Ishikawa (cell line): ENCODE results near the gene TNFSF11.

ENCODE experiments used
- CEBPB ChIP-seq: IDR thresholded peaks from 2 replicates; pipeline ENCODE4 v1.6.1; 2012
- CREB1 ChIP-seq: IDR thresholded peaks from 2 replicates; pipeline ENCODE4 v1.6.1; 2012; ENCODE audit warnings: low read depth
- EGR1 ChIP-seq: IDR thresholded peaks from 2 replicates; pipeline ENCODE4 v1.6.1; 2012
- EP300 ChIP-seq: IDR thresholded peaks from 2 replicates; pipeline ENCODE4 v1.6.1; 2012; ENCODE audit warnings: borderline replicate concordance
- NFIC ChIP-seq: IDR thresholded peaks from 2 replicates; pipeline ENCODE4 v1.6.1; 2012
- RAD21 ChIP-seq: IDR thresholded peaks from 2 replicates; pipeline ENCODE4 v1.6.1; 2012; ENCODE audit warnings: low read depth
- TAF1 ChIP-seq: IDR thresholded peaks from 2 replicates; pipeline ENCODE4 v1.6.1; 2012; ENCODE audit warnings: low read depth, mild to moderate bottlenecking
- TCF12 ChIP-seq: IDR thresholded peaks from 2 replicates; pipeline ENCODE4 v1.6.1; 2012; ENCODE audit warnings: low read depth
- TEAD4 ChIP-seq: IDR thresholded peaks from 2 replicates; pipeline ENCODE4 v1.6.1; 2012
- YY1 ChIP-seq: IDR thresholded peaks from 2 replicates; pipeline ENCODE4 v1.6.1; 2012; ENCODE audit warnings: low read depth
- ZBTB7A ChIP-seq: IDR thresholded peaks from 2 replicates; pipeline ENCODE4 v1.6.1; 2012; ENCODE audit warnings: low read depth
- TF ChIP-seq, protein P1 (sequence below): IDR thresholded peaks from 2 replicates; pipeline ENCODE4 v1.6.1; 2012
- TF ChIP-seq, protein P2 (sequence below): IDR thresholded peaks from 2 replicates; pipeline ENCODE4 v1.6.1; 2012
- TF ChIP-seq, protein P3 (sequence below): IDR thresholded peaks from 2 replicates; pipeline ENCODE4 v1.6.1; 2012; ENCODE audit warnings: low read depth, mild to moderate bottlenecking

DNA sequence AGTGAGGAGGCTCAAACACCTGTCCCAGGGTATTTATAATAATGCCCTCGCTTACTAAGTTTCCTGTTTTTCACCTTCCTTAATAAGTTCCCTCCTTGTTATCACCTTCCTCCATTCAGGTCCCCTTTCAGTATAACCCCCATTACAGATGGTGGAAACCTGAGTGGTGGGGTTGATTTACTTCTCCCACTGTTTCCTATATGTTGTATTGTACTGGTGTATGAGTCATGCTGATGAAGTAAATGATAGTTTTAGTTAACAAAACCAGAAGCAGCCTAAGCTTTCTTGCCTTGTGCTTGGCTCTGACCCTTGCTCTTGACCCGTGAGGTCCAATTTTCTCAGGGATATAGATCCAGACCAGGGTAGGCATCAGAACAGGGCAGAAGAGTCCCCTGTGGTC, 22.3 kb upstream of the TNFSF11 start:
- TF ChIP-seq EGR1 (no peak), RAD21 (no peak), CEBPB (no peak), EP300 (no peak), TEAD4 (no peak), TAF1 (no peak), CREB1 (no peak), YY1 (no peak), TCF12 (no peak), NFIC (no peak), ZBTB7A (no peak)
- TF ChIP-seq, protein P1, sequence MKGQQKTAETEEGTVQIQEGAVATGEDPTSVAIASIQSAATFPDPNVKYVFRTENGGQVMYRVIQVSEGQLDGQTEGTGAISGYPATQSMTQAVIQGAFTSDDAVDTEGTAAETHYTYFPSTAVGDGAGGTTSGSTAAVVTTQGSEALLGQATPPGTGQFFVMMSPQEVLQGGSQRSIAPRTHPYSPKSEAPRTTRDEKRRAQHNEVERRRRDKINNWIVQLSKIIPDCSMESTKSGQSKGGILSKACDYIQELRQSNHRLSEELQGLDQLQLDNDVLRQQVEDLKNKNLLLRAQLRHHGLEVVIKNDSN = no peak
- TF ChIP-seq, protein P2, sequence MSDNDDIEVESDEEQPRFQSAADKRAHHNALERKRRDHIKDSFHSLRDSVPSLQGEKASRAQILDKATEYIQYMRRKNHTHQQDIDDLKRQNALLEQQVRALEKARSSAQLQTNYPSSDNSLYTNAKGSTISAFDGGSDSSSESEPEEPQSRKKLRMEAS = no peak
- TF ChIP-seq, protein P3, sequence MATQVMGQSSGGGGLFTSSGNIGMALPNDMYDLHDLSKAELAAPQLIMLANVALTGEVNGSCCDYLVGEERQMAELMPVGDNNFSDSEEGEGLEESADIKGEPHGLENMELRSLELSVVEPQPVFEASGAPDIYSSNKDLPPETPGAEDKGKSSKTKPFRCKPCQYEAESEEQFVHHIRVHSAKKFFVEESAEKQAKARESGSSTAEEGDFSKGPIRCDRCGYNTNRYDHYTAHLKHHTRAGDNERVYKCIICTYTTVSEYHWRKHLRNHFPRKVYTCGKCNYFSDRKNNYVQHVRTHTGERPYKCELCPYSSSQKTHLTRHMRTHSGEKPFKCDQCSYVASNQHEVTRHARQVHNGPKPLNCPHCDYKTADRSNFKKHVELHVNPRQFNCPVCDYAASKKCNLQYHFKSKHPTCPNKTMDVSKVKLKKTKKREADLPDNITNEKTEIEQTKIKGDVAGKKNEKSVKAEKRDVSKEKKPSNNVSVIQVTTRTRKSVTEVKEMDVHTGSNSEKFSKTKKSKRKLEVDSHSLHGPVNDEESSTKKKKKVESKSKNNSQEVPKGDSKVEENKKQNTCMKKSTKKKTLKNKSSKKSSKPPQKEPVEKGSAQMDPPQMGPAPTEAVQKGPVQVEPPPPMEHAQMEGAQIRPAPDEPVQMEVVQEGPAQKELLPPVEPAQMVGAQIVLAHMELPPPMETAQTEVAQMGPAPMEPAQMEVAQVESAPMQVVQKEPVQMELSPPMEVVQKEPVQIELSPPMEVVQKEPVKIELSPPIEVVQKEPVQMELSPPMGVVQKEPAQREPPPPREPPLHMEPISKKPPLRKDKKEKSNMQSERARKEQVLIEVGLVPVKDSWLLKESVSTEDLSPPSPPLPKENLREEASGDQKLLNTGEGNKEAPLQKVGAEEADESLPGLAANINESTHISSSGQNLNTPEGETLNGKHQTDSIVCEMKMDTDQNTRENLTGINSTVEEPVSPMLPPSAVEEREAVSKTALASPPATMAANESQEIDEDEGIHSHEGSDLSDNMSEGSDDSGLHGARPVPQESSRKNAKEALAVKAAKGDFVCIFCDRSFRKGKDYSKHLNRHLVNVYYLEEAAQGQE = no peak
